H1 (cell line): ENCODE measurements around the gene ZNF511.

Experiments
- BRCA1 ChIP-seq: IDR thresholded peaks from 2 replicates; pipeline ENCODE4 v1.6.1; 2012; ENCODE audit warnings: low read depth, low read length, improper control_type of control experiment
- EZH2 ChIP-seq: fragments of 200-600 bp; sonication (generic); IDR thresholded peaks from 2 replicates; pipeline ENCODE4 v1.7.1; 2012; ENCODE audit warnings: low read depth, mild to moderate bottlenecking, moderate library complexity, low read length, inconsistent platforms; ENCODE audit not compliant: severe bottlenecking
- GTF2F1 ChIP-seq: IDR thresholded peaks from 2 replicates; pipeline ENCODE4 v1.6.1; 2012; ENCODE audit warnings: low read depth, low read length, improper control_type of control experiment, borderline replicate concordance
- JUN ChIP-seq: IDR thresholded peaks from 2 replicates; pipeline ENCODE4 v1.6.1; 2011; ENCODE audit warnings: low read depth, mild to moderate bottlenecking, improper control_type of control experiment, low read length
- POLR2A ChIP-seq, 2 experiments: IDR thresholded peaks; 1 replicate in 1 of 2; 2 replicates in 1 of 2; pipeline ENCODE4 v1.6.1; 2011; ENCODE audit warnings: low read depth in 2 of 2, low read length in 2 of 2, mild to moderate bottlenecking in 2 of 2; ENCODE audit errors: control extremely low read depth in 1 of 2
- POLR2AphosphoS5 ChIP-seq: IDR thresholded peaks from 2 replicates; pipeline ENCODE4 v1.6.1; 2011; ENCODE audit warnings: low read depth, low read length
- RFX5 ChIP-seq: IDR thresholded peaks from 2 replicates; pipeline ENCODE4 v1.6.1; 2011; ENCODE audit warnings: low read depth, low read length, improper control_type of control experiment, borderline replicate concordance

- TF ChIP-seq RFX5 (no peak), POLR2A (IDR thresholded peaks at IDR 0.05; ENCODE audit: control extremely low read depth in 1 of 2, low read depth in 2 of 2, low read length in 2 of 2) (no peak), BRCA1 (no peak), EZH2 (no peak), JUN (no peak), POLR2AphosphoS5 (no peak), GTF2F1 (no peak)
Observed at GRCh38 chr10:133350950-133351329, 42.2 kb downstream of the ZNF511 start.
